GM18861 (cell line): ENCODE data around the gene HSPA14.
"Not testable (repeated sequence)": the region's sequence is repeated elsewhere in the genome, so short reads cannot be mapped to it uniquely, and the experiment has no call there.

ENCODE experiments used
- ATAC-seq: cut with Tn5 transposase; IDR thresholded peaks from one replicate; pipeline ENCODE4 v1.9.1; 2021; ENCODE audit not compliant: unreplicated experiment

HSPA14 gene

DNA sequence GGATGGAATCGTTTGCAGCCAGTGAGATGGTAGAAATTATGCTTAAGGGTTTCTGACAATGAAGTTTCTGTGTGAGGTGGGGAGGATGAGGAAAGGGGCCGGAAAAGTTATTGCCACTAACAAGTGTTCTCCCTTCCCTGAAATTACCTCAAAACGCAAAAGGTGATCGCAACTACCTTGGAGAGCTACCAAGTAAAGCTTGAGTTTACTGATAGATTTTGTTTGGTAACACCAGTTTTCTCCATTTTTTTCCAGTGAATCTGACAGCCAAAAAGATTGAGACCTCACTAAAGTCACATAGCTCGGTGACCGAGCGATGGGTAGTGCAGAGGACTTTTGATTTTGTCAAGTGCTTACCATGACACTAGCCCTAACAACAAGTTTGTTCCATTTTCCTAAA, 42.1 kb downstream of the HSPA14 start:
- no peak for ATAC-seq

DNA sequence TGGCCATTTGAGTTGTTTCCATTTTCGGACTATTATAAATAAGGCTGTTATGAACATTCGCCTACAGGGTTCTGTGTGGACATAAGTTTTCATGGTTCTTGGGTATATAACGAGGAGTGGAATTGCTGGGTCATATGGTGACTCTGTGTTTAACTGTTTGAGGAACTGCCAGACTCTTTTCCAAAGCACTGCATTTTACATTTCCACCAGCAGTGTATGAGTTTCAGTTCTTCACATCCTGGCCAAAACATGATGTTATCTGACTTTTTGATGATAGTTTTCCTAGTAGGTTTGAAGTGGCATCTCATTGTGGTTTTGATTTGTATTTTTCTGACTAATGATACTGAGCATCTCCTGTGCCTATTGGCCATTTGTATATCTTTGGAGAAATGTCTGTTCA, 46.0 kb downstream of the HSPA14 start:
- ATAC-seq = no peak

DNA sequence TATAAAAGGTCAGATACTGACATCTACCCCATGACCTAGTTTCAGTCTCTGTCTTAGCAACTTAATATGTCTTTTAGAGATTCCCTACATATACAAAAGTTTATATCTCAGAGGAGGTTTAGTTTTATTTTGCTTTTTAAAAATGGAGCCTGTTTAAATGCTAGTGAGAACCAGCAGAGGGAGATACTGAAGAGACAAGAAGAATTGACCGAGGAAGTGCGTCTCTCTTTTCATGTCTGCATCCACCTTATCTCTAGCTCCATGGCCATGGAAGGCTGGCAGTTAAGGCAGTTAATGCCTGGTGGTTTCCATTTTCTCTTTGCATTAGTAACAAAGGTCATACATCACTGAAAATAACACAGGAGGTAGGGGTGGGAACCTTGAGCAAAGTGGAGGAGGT, 51.2 kb downstream of the HSPA14 start:
- no peak for ATAC-seq

DNA sequence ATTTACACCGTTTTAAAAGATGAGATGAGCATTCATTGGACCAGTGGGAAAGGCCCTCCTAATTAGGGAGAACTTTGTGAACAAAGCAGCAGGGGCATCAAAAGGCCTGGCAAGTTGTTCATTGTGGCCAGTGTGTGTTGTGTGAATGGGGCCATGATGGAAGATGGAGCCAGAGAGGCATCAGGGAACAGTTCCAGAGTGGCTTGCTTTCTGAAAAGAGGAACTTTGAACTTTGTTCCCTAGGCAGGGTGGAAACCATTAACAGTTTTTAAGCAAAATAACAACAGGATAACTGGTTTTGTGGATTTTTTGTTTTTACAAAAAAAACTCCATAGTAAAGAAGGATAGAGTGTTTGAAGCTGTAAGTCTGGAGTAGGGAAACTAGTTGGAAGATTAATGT, 53.0 kb downstream of the HSPA14 start:
- no peak for ATAC-seq

DNA sequence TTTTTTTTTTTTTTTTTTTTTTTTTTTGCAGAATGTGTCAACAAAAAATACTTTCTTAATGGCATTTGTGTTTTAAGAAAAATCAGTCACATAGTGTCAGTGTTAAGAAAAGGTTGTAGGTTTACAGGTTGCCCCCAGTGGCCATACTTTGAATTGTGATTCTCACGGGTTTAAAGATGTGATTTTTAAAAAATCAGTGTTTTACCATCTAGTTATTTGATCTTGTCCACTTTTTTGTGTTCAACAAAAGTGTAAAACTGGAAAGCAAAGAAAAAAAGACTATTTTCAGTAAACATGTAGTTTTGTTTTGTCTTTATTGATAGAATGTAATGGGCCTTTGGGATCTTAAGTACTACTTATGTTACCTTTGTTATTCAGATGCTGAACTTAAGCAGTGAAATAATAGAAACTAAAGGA, 66.2 kb downstream of the HSPA14 start:
- peak; percentile 52 for ATAC-seq

DNA sequence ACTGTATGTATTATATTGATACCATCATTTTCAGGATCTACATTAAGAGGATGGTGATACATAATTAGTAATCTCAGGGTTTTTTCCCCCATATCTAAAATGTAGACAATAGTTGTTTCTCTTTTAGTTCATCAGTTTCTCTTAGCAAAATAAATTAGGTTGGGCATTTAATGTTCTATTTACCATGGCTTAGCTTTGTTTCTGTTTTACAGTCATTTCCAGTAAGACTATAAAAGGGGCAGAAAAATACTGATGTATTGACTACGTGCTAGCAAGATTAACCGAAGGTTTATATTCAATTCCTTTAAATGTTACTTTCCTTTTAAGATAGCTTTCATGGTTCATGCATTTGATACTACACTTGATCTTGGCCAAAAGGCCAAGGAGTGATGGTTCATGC, 66.8 kb downstream of the HSPA14 start:
- ATAC-seq = no peak

DNA sequence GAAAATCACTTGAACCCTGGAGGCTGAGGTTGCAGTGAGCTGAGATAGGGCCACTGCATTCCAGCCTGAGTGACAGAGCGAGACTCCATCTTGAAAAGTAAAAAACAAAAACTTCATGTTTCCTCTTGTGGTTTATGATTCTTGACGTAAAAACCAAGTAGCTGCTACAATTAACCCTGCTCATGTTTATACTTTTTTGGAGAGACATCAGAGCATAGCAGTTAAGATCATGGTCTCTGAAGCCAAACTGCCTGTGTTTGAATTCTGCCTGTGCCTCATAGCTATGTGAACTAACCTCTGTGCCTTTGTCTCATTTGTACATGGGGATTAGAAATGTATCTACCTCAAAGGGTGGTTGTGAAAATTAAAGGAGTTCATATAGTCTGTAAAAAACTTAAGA, 67.8 kb downstream of the HSPA14 start:
- ATAC-seq = no peak

DNA sequence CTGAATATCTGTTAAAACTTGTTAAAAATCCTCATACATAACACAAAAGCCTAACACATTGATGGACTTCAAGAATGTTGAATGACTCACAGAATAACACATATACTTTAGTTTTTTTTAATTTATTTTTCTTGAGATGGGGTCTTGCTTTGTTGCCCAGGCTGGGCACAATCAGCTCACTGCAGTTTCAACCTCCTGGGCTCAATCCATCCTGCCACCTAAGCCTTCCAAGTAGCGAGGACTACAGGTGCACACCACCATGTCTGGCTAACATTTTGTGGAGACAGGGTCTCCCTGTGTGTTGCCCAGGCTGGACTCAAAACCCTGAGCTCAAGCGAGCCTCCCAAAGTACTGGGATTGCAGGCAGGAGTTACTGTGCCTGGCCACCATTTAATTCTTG, 68.7 kb downstream of the HSPA14 start:
- no peak for ATAC-seq

DNA sequence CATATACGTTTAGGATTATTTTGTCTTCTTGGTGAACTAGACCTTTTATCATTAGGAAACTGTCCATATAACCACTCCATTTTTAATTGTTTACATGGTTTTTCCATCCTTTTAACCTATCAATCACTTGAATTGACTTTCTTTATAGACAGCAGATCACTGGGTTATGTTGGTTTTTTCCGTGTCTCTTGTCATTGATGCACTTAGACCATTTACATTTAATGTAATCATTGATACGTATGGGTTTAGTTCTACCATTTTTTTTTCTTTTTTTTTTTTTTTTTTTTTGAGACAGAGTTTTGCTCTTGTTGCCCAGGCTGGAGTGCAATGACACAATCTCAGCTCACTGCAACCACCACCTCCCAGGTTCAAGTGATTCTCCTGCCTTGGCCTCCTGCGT, 69.5 kb downstream of the HSPA14 start:
- not testable (repeated sequence) for ATAC-seq

DNA sequence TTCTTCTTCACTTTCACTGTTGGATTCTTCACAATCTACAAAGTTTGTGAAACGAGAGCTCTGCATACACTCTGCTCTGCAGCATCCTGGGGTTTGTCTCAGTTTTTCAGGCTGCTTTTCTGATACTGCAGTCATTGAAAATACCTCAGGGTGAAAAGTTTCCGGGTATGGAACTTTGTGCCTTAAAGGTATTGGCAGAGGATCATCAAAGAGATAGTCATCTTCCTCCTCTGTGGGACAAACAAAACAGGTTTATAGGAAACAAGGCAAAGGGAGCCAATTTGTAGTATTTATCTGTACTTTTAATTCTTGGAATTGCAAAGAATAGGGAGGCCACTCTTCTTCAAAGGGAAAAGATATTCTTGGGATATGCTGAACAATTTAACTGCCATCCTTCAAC, 71.0 kb downstream of the HSPA14 start:
- no peak for ATAC-seq

DNA sequence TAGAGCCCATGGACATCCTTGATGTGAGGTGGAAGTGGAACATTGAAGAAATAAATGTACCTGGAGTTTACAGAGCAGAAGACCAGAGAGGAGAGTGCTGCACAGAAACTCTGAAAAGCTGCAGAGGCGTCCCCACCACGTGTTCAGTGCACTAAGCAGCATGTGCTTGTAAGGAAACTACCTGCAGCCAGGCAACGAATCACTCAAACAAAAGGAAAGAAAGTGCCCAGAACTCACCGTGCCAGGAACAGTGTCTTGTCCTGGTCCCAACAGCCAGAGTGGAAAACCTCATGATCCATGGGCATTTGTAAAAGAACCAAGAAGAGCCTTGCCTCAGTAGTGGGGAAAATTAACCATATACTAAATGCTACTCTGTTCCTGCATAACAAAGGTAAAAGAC, 72.8 kb downstream of the HSPA14 start:
- no peak for ATAC-seq

DNA sequence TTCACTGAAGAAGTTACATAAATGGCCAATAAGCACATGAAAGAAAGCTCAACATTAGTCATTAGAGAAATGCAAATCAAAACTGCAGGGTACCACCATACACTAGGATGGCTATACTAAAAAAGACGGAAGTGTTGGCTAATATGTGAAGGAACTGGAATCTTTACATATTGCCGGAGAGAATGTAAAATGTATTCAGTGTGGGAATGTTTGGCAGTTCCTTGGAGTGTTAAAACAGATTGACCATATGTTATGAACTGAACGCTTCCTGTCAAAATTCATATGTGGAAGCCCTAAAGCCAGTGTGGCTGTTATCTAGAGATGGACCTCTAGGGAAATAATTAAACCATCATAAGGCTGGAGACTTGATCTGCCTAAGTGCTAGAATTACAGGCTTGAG, 73.7 kb downstream of the HSPA14 start:
- no peak for ATAC-seq

DNA sequence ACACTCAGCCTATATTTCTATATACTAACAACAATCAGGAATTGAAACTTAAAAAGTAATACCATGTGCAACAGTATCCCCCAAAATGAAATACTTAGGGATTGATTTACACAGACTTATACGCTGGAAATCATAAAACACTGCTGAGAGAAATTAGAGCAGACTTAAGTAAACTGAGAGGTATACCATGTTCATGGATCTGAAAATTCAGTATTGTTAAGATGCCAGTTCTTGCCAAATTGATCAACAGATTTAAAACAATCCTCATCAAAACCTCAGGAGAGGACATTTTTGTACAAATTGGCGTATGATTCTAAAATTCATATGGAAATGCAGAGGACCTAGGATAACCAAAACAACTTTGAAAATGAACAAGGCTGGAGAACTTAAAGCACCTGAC, 78.5 kb downstream of the HSPA14 start:
- ATAC-seq = no peak

DNA sequence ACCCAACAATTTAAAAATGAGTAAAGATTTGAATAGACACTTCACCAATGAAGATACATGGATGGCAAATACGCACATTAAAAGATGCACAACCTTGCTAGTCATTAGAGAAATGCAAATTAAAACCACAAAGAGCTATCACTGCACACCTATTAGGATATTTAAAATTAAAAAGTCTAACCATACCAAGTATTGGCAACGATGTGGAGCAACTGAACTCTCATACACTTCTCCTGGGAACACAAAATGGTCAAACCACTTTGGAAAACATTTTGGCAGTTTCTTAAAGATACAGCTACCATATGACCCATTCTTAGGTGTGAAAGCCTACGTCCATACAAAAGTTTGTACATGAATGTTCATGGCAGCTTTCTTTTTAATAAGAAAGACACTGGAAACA, 79.7 kb downstream of the HSPA14 start:
- no peak for ATAC-seq

DNA sequence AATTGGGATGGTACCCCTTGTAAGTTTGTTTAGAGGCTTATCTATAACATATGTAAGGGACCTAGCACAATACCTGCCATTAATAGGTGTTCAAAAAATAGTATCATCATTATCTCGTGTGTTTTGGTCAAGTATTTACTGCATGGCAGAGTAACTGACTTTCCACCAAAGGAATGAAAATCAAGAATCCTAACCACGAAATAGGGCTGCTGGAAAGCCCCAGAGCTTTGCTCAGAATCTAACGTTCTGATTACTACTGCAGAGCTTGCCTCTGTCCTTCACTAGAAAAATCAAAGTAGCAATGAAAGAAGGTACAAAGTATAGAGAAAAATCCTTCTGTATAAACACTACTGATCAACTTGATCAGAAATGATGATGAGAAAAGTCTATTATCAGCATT, 80.9 kb downstream of the HSPA14 start:
- ATAC-seq = no peak
